Muscle layer of colon (tissue), 2 donors: ENCODE results near the gene TMEM63B.
"Not testable (repeated sequence)": the region's sequence is repeated elsewhere in the genome, so short reads cannot be mapped to it uniquely, and the experiment has no call there.

Source experiments
- H3K27ac ChIP-seq: one replicate; pipeline ENCODE4 v1.7.0; 2013; ENCODE audit warnings: low read depth, mild to moderate bottlenecking, low read length, moderate library complexity
- H3K27me3 ChIP-seq, 2 donors: one replicate each; pipeline ENCODE4 v1.7.0; 2013; ENCODE audit warnings: low read length in 2 of 2, mild to moderate bottlenecking in 2 of 2; ENCODE audit not compliant: insufficient read depth in 2 of 2, control insufficient read depth in 1 of 2
- H3K36me3 ChIP-seq: one replicate; pipeline ENCODE4 v1.7.0; 2013; ENCODE audit warnings: mild to moderate bottlenecking, low read length; ENCODE audit not compliant: insufficient read depth
- H3K4me1 ChIP-seq: one replicate; pipeline ENCODE4 v1.7.0; 2013; ENCODE audit warnings: mild to moderate bottlenecking, low read length; ENCODE audit not compliant: insufficient read depth
- H3K4me3 ChIP-seq, 2 donors: one replicate each; pipeline ENCODE4 v1.7.0; 2013; ENCODE audit warnings: low read length in 2 of 2, low read depth in 1 of 2, mild to moderate bottlenecking in 1 of 2, moderate library complexity in 1 of 2
- H3K9ac ChIP-seq: one replicate; pipeline ENCODE4 v1.7.0; 2013; ENCODE audit warnings: low read length
- H3K9me3 ChIP-seq: one replicate; pipeline ENCODE4 v1.7.0; 2013; ENCODE audit warnings: mild to moderate bottlenecking, low read length
- donor health status: abdominal sarcoma.
- donor health status: Adenocarcinoma of cecum.

TMEM63B gene

GRCh38 chr6:44190715-44191114 is 63.4 kb downstream of the TMEM63B start:
- no peak overlapping the region for H3K4me3 ChIP-seq
- H3K27me3 ChIP-seq: no peaks in the 10 kb centered on the region
- H3K27ac ChIP-seq: no peak overlapping the region
- no peaks in the 10 kb centered on the region for H3K9me3 ChIP-seq
- no peak overlapping the region for H3K9ac ChIP-seq
- no peaks in the 10 kb centered on the region for H3K36me3 ChIP-seq
- no peaks in the 10 kb centered on the region for H3K4me1 ChIP-seq

GRCh38 chr6:44192428-44193041 is 65.2 kb downstream of the TMEM63B start:
- H3K9ac ChIP-seq: no peak overlapping the region
- H3K27ac ChIP-seq: no peak overlapping the region
- H3K27me3 ChIP-seq: no peaks in the 10 kb centered on the region
- no peaks in the 10 kb centered on the region for H3K36me3 ChIP-seq
- no peaks in the 10 kb centered on the region for H3K9me3 ChIP-seq
- no peaks in the 10 kb centered on the region for H3K4me1 ChIP-seq
- H3K4me3 ChIP-seq: no peak overlapping the region

GRCh38 chr6:44193307-44193910 is 66.1 kb downstream of the TMEM63B start:
- H3K4me1 ChIP-seq: no peaks in the 10 kb centered on the region

GRCh38 chr6:44194326-44194725 is 67.0 kb downstream of the TMEM63B start:
- Histone ChIP-seq H3K4me1 (no peaks in the 10 kb centered on the region), H3K27ac (no peak overlapping the region), H3K27me3 (no peaks in the 10 kb centered on the region), H3K9me3 (no peaks in the 10 kb centered on the region), H3K36me3 (no peaks in the 10 kb centered on the region), H3K4me3 (no peak overlapping the region), H3K9ac (no peak overlapping the region)

More at GRCh38 chr6:44193307-44193910, 66.1 kb downstream of the TMEM63B start:
- no peak overlapping the region for H3K9ac ChIP-seq
- H3K9me3 ChIP-seq: no peaks in the 10 kb centered on the region
- H3K27ac ChIP-seq: no peak overlapping the region
- no peaks in the 10 kb centered on the region for H3K36me3 ChIP-seq
- no peak overlapping the region for H3K4me3 ChIP-seq
- no peaks in the 10 kb centered on the region for H3K27me3 ChIP-seq

- H3K4me1 ChIP-seq, H3K9ac ChIP-seq, H3K27me3 ChIP-seq, H3K36me3 ChIP-seq, H3K9me3 ChIP-seq, H3K27ac ChIP-seq, H3K4me3 ChIP-seq: not testable (repeated sequence)
These were observed 69.0 kb downstream of the TMEM63B start for GRCh38 chr6:44196351-44196750.

- no peaks in the 10 kb centered on the region for H3K27me3 ChIP-seq
- H3K9me3 ChIP-seq: no peaks in the 10 kb centered on the region
- no peaks in the 10 kb centered on the region for H3K4me1 ChIP-seq
- no peaks in the 10 kb centered on the region for H3K36me3 ChIP-seq
- H3K27ac ChIP-seq: no peak overlapping the region
- H3K4me3 ChIP-seq: no peak overlapping the region
- no peak overlapping the region for H3K9ac ChIP-seq
These were observed 71.3 kb downstream of the TMEM63B start for GRCh38 chr6:44198684-44199083.

GRCh38 chr6:44199883-44200282 is 72.5 kb downstream of the TMEM63B start:
- Histone ChIP-seq H3K4me1 (no peaks in the 10 kb centered on the region), H3K27me3 (no peaks in the 10 kb centered on the region), H3K27ac (no peak overlapping the region), H3K36me3 (no peaks in the 10 kb centered on the region), H3K9ac (no peak overlapping the region), H3K4me3 (no peak overlapping the region), H3K9me3 (no peaks in the 10 kb centered on the region)

- Histone ChIP-seq H3K9ac (no peak overlapping the region), H3K36me3 (no peaks in the 10 kb centered on the region), H3K27me3 (no peaks in the 10 kb centered on the region), H3K9me3 (no peaks in the 10 kb centered on the region), H3K4me1 (no peaks in the 10 kb centered on the region), H3K4me3 (no peak overlapping the region), H3K27ac (no peak overlapping the region)
These were observed 73.8 kb downstream of the TMEM63B start for GRCh38 chr6:44201200-44201599.

- no peak overlapping the region for H3K4me3 ChIP-seq
- H3K9ac ChIP-seq: no peak overlapping the region
- no peaks in the 10 kb centered on the region for H3K27me3 ChIP-seq
- no peaks in the 10 kb centered on the region for H3K9me3 ChIP-seq
- no peak overlapping the region for H3K27ac ChIP-seq
- no peaks in the 10 kb centered on the region for H3K4me1 ChIP-seq
- no peaks in the 10 kb centered on the region for H3K36me3 ChIP-seq
These were observed 74.4 kb downstream of the TMEM63B start for GRCh38 chr6:44201638-44202303.

GRCh38 chr6:44202332-44202971 is 75.1 kb downstream of the TMEM63B start:
- Histone ChIP-seq H3K27me3 (no peaks in the 10 kb centered on the region), H3K9ac (no peak overlapping the region), H3K9me3 (no peaks in the 10 kb centered on the region), H3K4me1 (no peaks in the 10 kb centered on the region), H3K27ac (no peak overlapping the region), H3K4me3 (no peak overlapping the region), H3K36me3 (no peaks in the 10 kb centered on the region)

- no peak overlapping the region for H3K4me3 ChIP-seq
- no peaks in the 10 kb centered on the region for H3K4me1 ChIP-seq
- no peak overlapping the region for H3K9ac ChIP-seq
- H3K36me3 ChIP-seq: no peaks in the 10 kb centered on the region
- no peak overlapping the region for H3K27ac ChIP-seq
- no peaks in the 10 kb centered on the region for H3K9me3 ChIP-seq
- no peaks in the 10 kb centered on the region for H3K27me3 ChIP-seq
These were observed 75.8 kb downstream of the TMEM63B start for GRCh38 chr6:44202972-44203750.
